ENCODE results near the gene RETREG1. TPM values are rescaled to one million over a fixed set of nuclear protein-coding genes. Genes with fewer than 3 reads are reported as not detected.

RETREG1 gene
- total and polyA plus RNA-seq, 2 donors (not counting 3 experiments of a cell fraction or from before 2014, with no cell fraction given) = 0.46 TPM; not detected in 1

DNA sequence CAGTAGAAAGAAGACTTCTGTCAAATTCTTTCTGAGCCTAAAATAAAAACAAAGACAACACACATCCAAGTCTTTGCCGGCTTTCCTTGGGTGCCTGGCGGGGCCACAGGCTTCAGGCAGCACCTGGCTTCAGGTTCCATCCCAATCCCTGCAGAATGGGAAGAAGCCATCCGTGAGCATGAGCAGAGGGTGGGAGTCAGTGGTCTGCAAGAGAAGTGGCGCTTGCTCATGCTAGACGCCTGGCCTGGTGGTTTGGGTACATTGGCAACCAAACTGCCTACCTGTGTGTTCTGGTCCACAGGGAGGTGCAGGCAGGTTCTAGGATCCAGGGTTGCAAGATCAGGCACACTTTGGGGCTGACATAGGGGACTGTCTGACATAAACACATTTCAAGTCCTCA lies 47.6 kb upstream of the RETREG1 start:
- CTCF ChIA-PET = no interaction called here
- Histone ChIP-seq H3K79me2 (ENCODE audit: control insufficient read depth, insufficient read depth, low read length) (peaks cover 2% of the 10 kb centered on the region), H3K4me1 (ENCODE audit: control insufficient read depth, extremely low read depth, insufficient read depth, low read length) (no peaks in the 10 kb centered on the region), H3K9me1 (replicated peaks; ENCODE audit: control insufficient read depth, extremely low read depth, insufficient read depth, low read length) (no peaks in the 10 kb centered on the region), H3K36me3 (ENCODE audit: control insufficient read depth in 2 of 2, extremely low read depth in 1 of 2, insufficient read depth in 2 of 2, low read length in 2 of 2) (peaks cover 20 to 29% of the 10 kb centered on the region in 2 experiments), H4K20me1 (replicated peaks; ENCODE audit: control insufficient read depth, extremely low read depth, insufficient read depth, low read length) (no peaks in the 10 kb centered on the region), H2AFZ (ENCODE audit: low read depth, low read length) (no peak overlapping the region), H3K4me3 (replicated peaks in 1 of 3; ENCODE audit: insufficient read depth in 1 of 3, low read depth in 1 of 3, low read length in 3 of 3) (no peak overlapping the region), H3K9ac (replicated peaks; ENCODE audit: extremely low read depth, insufficient read depth, low read length) (no peak overlapping the region), H3K27ac (ENCODE audit: insufficient read depth, low read depth, low read length) (no peak overlapping the region), H3K9me3 (replicated peaks; ENCODE audit: control insufficient read depth, insufficient read depth, low read length) (no peaks in the 10 kb centered on the region), H3K4me2 (ENCODE audit: insufficient read depth, low read length) (no peak overlapping the region), H3K27me3 (ENCODE audit: control insufficient read depth in 2 of 2, insufficient read depth in 2 of 2, low read length in 2 of 2) (no peaks in the 10 kb centered on the region)
- DNase-seq (ENCODE audit: low read depth, low spot score) (no peak), FAIRE-seq (no peak)
- no TSS peak for BruUV-seq (replicated peaks)
- no peak for TF ChIP-seq MYC (IDR thresholded peaks at IDR 0.05; ENCODE audit: low read depth, low read length)
- no peak for TF ChIP-seq FOS (IDR thresholded peaks at IDR 0.05; ENCODE audit: borderline replicate concordance, insufficient read depth, low read length)
- TF ChIP-seq POLR2AphosphoS5 (IDR thresholded peaks at IDR 0.05; ENCODE audit: insufficient read depth, low read depth, low read length) = no peak
- TF ChIP-seq JUN (IDR thresholded peaks at IDR 0.05; ENCODE audit: borderline replicate concordance, insufficient read depth, insufficient read length, low read depth) = no peak
- TF ChIP-seq POLR2A (IDR thresholded peaks at IDR 0.05; ENCODE audit: low read depth, low read length) = no peak
- no peak for TF ChIP-seq CTCF (IDR thresholded peaks at IDR 0.05; ENCODE audit: extremely low read depth in 1 of 2, insufficient read depth in 1 of 2, low read depth in 1 of 2, low read length in 2 of 2)
- TF ChIP-seq, protein P1, sequence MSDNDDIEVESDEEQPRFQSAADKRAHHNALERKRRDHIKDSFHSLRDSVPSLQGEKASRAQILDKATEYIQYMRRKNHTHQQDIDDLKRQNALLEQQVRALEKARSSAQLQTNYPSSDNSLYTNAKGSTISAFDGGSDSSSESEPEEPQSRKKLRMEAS (IDR thresholded peaks at IDR 0.05; ENCODE audit: insufficient read depth, insufficient read length) = no peak
- no peak for TF ChIP-seq GATA2 (IDR thresholded peaks at IDR 0.05; ENCODE audit: insufficient read depth, insufficient read length, low read depth, low read length)
- TF ChIP-seq EZH2 (IDR thresholded peaks at IDR 0.05; ENCODE audit: borderline replicate concordance, low read depth, low read length, severe bottlenecking) = no peak
- dilution Hi-C loops (cut with MboI; ENCODE audit: extremely low pct_ligation_motif_present, low sequenced_read_pairs) = no loop called here
- intact Hi-C loops (cut with micrococcal nuclease) = no loop called here
- POLR2A ChIA-PET = no interaction called here
